ENCODE data around the gene PILRB.
"Not testable (repeated sequence)": the region's sequence is repeated elsewhere in the genome, so short reads cannot be mapped to it uniquely, and the experiment has no call there.

PILRB gene

DNA sequence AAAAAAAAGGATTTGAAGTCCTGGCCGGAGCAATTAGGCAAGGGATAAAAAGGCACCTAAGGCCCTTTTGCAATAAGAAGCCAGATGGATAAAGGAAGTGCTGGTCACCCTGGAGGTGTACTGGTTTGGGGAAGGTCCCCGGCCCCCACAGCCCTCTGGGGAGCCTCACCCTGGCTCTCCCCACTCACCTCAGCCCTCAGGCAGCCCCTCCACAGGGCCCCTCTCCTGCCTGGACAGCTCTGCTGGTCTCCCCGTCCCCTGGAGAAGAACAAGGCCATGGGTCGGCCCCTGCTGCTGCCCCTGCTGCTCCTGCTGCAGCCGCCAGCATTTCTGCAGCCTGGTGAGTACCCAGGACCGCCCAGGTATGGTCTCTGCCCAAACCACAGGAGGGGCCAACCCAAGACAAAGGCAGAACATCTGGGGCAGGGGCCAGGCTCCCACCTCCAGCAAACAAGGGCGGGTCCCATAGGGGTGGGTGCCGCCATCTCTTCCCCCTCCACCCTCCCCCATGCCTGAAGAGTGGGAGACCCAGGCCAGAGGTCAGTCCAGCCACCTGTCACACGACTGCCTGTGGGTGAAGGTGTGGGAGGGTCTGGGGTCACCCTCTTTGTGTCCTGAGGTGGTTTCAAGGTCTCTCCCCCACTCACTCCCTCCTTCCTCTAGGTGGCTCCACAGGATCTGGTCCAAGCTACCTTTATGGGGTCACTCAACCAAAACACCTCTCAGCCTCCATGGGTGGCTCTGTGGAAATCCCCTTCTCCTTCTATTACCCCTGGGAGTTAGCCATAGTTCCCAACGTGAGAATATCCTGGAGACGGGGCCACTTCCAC lies at the start of gene PILRB:
TSS of gene PILRB (plus strand) at position 91 of the 830 bp plus-strand sequence. CDS start at position 277, 186 bp downstream.
- no peak for DNase-seq

DNA sequence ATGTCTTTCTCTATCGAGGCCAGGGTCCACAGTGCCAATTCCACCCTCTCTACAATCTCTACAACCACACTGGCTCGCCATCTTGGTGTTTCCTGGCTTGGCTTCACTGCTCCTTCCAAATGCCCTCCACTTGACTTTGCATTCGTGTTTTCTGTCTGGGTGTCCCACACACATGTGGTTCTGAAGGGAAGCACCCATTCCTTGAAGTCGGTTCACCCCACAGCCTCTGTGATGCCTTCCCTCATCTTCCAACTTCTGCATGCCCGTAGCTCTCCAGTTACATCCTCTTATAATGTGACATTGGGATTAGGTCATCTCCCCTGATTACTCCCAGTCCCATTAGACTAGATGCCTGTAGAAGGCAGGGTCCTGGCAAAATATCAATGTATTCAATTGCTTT lies 39.6 kb upstream of the PILRB start:
- DNase-seq, result not testable (repeated sequence)

DNA sequence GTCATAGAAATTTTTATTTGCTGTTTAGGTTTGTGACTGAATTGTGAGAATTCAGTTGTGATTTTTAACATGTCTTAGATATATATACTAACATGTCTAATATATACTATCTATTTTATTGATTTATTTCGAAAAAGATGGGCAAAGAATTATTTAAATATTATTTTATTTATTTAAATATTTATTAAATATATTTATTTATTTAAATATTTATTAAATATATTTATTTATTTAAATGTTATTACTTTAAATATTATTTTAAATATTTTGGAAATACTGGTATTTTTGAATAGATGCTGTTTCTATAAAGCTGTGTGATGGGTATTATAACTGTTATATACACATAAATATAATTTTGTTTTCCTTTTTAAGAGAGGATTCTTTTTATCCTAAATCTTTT lies 36.3 kb upstream of the PILRB start:
- DNase-seq, result not testable (repeated sequence)

DNA sequence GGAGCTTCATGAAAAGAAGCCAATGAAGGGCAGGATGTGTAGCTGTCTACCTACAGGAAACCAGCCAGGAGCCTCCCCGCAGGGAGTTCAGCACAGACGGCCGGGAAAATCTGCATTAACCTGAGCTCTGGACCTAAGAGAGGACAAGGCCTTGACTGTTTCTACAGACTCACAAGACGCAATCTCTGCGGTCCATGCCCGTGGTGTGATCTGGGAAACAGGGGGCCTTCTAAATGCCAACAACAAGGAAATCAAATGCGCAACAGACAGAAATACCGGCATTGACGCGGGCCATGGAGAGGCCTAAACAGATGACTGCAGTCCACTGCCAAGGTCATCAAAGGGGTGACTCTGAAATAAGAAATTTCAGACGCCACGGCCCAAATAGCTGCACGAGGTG lies 33.7 kb upstream of the PILRB start:
- DNase-seq, result not testable (repeated sequence)

DNA sequence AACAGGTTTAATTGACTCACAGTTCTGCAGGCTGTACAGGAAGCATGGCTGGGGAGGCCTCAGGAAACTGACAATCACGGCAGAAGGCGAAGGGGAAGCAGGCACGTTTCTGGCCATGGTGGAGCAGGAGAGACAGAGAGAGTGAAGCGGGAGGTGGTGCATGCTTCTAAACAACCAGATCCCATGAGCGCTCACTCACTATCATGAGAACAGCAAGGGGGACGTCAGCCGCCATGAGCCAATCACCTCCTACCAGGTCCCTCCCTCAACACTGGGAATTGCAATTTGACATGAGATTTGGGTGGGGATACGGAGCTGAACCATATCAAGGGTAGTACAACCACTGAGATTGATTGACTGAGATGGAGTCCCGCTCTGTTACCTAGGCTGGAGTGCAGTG lies 32.2 kb upstream of the PILRB start:
- not testable (repeated sequence) for DNase-seq

DNA sequence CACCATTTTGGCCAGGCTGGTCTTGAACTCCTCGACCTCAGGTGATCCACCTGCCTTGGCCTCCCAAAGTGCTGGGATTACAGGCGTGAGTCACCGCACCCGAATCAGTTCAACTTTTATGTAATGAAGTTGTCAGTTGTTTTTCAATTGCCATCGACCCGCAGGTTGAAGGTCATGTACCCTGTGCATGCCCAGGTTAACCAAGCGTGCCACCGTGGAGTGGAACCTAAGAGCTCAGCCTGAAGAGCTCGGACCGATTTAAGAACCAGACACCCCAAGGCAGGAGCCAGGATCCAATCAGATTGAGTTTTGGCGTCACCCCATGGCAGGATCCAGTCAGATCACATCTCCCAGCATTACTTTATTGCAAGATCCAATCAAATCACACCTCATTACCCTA lies 31.0 kb upstream of the PILRB start:
- not testable (repeated sequence) for DNase-seq

DNA sequence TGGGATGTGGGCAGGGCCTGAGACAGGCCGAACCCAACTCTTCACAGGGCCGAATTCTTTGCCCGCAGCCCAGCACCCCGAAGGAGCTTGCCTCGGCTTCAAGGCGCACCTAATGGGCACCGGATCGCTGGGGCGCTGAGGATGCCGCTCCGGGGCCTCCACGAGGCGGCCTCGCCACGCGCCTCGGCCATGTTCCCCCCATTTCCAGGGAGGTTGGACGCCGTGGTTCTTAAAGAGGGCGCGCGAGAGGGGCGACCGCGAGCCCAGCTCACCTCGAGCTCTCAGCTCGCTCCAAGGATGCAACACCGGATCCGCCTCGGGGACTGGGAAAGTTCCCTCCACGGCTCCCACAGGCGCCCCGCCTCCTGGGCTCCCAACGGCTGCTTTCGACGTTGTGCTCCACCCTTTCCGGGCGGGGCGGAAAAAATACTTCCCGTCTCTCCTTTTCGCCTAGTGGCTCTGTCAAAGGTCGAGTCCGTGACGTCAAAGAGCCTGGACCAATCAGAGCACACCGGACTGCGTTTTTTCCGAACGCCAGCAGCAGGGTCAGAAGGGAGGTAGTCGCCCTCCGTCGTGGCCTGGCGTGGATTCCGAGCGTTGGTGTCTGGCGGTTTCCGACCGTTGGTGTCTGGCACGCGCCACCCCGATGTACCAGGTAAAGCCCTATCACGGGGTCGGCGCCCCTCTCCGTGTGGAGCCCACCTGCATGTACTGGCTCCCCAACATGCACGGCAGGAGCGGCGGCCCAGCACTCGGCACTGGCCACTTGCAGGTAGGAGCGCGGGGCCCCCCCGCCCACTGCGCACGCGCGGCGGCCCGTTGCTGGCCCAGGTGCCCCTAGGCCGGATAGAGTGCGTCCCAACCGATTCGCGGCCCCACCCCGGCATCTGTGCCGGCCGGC lies 22.1 kb upstream of the PILRB start:
- peak; percentile 82 for DNase-seq

DNA sequence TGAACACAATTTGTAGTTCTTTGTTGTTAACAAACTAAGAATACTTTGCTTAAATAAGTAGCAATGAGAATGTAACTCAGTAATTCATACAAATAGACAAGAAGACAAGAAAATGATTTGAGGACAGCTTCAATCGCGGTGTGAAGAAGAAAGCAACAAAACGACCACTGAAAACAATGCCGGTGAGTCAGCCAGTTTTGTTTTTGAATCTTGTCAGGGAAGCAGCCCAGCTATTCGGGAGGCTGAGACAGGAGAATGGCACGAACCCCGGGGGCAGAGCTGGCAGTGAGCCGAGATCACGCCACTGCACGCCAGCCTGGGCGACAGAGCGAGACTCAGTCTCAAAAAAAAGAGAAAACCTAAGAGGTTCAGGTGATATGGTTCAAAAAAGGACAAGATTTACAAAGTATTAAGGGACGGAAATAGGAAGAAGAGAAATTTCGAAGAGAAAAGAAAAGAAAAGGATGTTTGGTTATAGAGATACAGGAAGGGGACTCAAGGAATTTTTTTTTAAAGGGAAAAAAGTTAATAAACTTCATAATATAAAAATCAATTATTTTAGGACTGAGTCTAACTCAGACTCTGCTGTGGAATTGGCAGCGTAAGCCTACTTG lies 19.7 kb upstream of the PILRB start:
- DNase-seq, result not testable (repeated sequence)

DNA sequence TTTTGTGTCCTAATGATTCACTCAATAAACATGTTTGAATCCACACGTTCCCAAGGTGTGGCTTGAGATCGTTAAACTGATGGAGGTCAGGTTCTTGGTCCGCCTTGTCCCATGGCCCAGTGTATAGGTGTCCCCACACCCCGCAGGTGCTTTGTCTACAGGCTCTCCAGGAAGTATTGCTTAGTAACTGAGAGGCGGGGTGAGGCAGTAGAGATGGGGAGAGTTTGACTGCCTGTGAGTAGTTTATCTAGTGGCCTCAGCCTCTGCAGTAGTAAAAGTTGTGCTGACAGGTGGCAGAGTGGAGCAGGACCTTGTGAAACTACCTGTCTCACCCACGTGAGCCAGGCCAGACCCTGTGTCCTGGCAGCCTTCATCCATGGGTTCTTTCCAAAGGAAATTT lies 16.6 kb upstream of the PILRB start:
- DNase-seq, result not testable (repeated sequence)

DNA sequence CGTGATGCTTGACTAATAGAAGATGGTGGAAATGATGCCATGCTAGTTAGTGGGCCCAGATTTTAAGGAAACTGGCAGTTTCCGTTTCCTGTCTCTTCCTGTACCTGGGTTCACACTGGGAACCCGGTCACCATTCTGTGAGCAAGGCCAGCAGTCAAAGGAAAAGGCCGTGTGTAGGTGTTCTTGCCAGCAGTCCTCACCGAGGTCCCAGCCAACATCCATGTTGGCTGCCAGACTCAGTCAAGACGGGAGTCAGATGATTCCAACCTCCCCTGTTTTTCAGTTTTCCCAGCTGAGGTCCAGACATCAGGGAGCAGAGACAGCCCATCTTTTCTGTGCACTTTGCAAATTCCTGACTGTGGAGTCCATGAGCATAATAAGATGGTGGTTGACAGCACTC lies 15.2 kb upstream of the PILRB start:
- DNase-seq, result no peak

DNA sequence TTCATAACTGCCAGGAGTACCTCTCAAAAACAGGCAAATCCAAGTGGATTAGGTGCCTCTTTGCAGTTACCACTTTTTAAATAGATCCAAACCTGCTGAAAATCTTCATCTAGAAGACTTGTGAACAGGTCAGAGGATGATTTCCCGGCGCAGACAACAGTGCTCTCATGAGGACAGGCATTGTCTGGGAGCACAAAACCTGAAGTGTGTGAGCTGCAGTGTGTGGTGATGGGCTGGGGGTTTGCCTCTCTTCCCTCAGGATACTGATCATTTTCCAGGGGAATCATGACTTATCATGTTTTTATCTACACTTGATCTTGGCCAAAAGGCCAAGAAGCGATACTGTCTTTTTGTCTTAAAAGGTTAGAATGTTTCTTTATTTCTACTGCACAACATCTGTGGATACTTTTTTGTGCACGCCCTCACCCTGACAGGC lies 13.8 kb upstream of the PILRB start:
- not testable (repeated sequence) for DNase-seq

DNA sequence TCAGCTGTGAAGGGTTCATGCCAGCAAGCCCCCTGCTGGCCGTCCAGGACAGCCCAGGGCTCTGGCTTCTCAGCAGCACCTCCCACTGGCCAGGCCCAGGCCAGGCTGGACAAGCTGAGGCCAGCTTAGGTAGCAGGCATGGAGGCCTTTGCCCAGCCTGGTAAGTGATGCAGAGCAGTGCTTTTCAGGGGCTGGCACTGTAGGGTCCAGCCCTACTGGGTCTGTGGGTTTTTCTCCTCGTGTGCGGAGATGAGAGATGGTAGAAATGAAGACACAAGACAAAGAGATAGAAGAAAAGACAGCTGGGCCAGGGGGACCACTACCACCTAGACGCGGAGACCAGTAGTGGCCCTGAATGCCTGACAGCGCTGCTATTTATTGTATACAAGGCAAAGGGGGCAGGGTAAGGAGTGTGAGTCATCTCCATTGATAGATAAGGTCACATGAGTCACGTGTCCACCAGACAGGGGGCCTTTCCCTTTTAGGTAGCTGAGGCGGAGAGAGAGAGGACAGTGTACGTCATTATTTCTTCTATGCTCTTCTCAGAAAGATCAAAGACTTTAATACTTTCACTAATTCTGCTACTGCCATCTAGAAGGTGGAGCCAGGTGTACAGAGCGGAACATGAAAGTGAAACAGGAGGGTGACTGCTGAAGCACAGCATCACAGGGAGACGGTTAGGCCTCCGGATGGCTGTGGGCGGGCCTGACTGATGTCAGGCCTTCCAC lies 13.2 kb upstream of the PILRB start:
- peak; percentile 65 for DNase-seq

DNA sequence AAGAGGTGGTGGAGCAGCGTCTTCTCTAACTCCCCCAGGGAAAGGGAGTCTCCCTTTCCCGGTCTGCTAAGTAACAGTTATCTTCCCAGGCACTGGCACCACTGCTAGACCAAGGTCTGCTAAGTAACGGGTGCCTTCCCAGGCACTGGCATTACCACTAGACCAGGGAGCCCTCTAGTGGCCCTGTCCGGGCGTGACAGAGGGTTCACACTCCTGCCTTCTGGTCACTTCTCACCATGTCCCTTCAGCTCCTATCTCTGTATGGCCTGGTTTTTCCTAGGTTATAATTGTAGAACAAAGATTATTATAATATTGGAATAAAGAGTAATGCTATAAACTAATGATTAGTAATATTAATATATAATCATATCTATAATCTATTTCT lies 12.6 kb upstream of the PILRB start:
- DNase-seq, result peak; percentile 34

DNA sequence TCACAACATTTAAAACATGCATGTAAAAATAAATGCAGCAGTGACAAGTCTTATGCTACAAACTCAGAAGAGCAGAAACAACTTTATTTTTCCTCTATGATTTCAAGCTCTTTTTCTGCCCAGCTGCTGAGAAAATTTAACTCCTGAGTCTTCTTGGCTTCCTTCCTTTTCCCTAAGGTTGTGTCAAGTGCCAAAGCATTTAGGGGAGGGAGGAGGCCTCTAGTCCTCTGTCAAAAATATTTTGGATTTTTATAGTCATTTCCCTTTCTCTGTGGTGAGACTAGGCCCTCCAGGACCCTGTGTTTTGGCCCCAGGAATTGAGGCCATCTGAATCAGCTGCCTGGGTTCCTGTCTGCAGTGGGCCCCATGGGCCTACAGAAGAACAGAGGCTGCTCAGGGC lies 11.0 kb upstream of the PILRB start:
- no peak for DNase-seq

DNA sequence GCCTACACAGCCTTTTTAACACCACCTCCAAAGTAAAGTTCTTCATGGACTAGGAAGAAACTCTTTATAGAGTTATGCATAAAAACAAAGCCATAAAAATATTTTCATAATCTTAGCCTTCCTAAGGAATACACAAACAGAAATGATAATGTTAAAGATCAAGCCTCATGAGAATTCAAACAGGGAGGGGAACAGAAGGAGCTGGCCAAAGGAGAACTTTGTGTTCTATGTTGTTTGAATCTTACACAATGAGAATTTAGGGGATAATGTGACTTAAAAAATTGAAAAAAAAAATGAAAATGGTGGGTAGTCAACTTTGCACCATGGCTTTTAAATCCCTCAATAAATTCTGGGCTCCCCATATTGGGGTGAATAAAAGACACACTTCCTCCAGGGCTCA lies 9.1 kb upstream of the PILRB start:
- DNase-seq, result no peak

DNA sequence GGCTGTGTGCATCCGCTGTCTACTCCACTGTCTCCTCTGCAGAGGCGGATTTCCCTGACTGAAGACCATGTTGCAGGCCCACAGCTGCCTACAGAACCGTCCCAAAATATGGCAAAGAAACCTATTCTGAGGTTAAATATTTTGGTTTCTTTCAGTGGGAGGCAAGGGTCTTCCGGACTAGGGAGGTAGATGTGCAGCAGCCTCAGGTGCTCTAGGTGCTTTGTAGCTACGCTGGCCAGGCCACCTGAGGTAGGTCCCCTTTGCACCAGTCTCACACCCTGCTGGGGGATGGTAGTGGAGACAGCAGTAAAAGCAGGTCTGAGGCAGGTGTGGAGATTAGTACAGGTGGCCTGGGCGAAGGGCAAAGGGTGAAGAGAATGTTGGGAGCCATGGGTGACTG lies 8.2 kb upstream of the PILRB start:
- DNase-seq, result no peak

DNA sequence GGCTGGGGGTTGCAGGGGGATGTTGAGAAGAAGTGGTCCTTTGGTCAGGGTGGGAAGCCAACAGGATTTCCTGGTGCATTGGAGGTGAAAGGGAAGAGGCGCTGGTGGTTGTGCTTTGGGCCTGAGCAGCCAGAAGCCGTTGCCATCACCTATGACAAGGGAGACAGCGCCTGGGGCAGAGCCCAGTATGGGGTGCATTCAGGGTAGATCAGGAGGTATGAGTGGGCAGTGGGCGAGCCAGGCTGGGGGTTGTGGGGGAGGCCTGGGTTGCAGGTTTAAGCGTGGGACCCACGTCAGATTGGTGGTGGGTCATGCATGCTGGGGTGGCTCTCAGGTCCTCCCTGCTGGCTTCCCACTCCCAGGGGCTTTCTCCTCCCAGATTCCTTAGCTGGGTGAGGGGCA lies 6.3 kb upstream of the PILRB start:
- no peak for DNase-seq

DNA sequence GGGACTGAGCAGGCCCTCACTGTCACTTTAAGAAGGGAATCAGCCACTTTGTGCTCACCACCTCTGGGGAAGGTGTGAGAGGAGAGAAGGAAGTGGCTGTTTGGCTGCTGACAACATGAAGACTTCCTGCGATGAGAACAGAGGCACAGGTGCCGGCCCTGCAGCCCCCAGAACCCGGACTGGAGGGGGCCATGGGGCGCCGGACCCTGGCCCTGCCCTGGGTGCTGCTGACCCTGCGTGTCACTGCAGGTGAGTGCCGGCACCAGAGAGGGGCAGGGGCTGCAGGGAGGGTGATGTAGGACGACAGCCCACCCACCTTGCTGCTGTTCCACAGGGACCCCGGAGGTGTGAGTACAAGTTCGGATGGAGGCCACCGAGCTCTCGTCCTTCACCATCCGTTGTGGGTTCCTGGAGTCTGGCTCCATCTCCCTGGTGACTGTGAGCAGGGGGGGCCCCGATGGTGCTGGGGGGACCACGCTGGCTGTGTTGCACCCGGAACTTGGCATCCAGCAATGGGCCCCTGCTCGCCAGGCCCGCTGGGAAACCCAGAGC lies 5.6 kb upstream of the PILRB start:
- not testable (repeated sequence) for DNase-seq

DNA sequence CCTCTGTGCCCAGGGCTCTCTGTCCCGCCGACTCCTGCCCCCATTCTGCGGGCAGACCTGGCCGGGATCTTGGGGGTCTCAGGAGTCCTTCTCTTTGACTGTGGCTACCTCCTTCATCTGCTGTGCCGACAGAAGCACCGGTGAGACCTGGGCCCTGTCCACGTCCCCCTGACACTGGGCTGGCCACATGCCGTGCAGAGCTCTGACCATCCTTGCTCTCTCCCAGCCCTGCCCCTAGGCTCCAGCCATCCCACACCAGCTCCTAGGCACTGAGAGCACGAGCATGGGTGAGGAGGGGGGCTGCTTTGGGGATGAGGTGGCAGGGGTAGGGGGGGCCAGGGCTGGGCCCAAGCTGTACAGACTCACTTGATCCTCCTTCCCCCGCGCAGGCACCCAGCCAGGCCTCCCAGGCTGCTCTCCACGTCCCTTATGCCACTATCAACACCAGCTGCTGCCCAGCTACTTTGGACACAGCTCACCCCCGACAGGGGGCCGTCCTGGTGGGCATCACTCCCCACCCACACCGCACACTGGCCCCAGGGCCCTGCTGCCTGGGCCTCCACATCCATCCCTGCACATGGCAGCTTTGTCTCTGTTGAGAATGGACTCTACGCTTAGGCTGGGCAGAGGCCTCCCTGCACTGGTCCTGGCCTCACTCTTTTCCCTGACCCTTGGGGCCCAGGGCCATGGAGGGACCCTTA lies 4.8 kb upstream of the PILRB start:
- no peak for DNase-seq

DNA sequence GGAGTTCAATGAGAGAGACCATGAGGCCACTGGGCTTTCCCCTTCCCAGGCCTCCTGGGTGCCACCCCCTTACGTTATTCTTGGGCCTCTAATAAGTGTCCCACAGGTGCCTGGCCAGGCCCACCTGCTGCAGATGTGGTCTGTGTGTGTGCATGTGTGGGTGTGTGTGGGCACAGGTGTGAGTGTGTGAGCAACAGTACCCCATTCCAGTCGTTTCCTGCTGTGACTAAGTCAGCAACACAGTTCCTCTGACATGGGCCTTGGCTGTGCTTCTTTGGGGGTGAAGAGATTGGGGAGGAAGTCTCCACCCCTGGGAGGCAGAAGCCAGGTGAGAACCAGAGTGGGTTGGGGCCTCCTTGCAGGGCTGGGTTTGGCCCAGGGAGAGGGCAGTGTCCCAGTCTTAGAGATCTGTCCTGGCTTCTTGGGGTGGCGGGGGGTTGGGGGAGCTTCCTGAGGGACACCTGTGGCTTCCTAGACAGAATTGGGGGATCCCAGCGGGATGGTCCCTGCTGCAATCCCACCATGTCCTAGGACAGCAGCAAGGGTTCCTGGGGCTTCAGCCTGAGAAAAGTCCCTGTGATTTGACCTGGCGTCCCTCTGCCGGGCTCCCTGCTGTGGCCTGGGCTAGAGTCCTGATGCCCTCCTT lies 4.1 kb upstream of the PILRB start:
- DNase-seq, result no peak

DNA sequence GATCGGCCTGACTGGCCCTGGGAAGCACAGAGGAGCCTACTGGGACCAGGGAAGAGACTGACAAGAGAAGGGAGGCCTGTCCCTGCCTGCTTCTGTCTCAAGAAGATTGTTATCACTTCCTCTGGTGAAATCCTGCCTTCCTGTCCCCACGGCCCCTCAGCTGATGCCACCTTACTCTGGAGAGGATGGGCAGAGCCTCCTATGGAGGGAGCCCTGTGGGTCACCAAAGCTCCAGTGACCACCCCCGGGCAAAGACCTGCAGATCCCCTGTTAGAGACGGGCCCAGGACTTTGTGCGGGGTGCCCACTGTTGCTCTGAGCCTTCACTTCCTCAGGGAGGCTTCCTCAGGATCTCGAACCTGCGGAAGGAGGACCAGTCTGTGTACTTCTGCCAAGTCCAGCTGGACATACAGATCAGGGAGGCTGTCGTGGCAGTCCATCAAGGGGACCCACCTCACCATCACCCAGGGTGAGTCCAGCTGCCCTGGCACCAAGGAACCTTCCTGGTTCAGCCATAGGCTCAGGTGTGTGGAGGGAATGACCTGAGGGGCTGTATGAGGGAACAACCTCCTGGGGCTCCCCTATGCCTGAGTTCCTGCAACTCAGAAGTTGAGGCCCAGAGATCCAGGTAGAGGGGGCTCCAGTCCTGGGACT lies 1.4 kb upstream of the PILRB start:
- no peak for DNase-seq
